Measurements from ENCODE around the gene EFCC1.

EFCC1 gene

DNA sequence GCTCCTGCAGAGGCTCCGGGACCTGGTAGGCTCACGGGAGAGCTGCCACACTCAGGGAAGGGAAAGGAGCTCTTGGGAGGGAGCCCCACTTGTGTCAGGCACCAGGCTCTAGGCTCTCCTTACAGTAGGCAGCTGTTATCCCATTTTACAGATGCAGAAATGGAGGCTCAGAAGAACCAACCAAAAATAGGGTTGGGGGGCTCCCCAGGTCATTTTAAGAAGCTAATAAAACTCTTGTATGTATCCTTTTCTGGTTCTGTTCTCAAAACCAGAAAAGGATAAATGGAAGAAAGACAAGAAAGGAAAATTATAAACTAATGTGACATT lies 36.0 kb downstream of the EFCC1 start:
- H3K36me3 Mint-ChIP-seq (ENCODE audit: low read depth) = no peaks in the 10 kb centered on the region
- H3K4me3 Mint-ChIP-seq = no peak overlapping the region
- no peaks in the 10 kb centered on the region for H3K9me3 Mint-ChIP-seq
- no peak for DNase-seq (ENCODE audit: low spot score)
- H3K4me1 Mint-ChIP-seq (ENCODE audit: low read depth) = peaks cover 4% of the 10 kb centered on the region
- peaks cover 22% of the 10 kb centered on the region for H3K27me3 Mint-ChIP-seq (ENCODE audit: low read depth)
- H3K27ac Mint-ChIP-seq = no peak overlapping the region

DNA sequence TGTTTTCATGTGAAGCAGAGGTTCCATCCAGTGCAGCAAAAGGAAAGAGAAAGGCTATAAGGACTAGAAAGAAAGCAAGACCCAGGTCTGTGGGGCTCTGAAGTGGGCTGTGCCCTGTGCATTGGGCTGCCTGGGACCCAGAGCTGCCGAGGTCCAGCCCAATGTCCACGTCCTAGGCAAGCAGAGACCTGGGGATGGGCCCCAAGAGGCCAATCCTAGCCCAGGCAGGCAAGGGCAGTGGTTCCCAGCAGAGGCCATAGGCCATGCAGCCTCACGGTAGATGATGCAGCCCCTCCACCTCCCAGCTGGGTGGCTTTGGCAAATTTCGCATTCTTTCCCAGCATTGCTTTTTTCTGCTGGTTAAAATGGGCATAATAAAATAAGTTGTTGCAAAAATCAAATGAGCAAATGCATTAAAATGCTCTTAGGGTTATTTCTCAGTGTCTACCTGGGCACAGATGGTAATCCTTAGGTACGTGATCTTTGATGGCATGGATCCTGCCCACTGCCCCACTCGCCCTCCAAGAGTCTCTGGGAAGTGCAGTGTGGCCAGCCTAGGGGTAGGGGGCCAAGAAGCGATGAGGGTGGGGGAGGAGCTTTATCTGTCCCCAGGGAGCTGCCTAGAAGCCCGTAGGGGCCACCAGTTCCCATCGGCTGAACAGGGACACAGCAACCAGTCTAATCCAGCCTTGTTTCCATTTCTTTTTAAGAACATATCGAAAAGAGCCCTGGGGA lies 37.2 kb downstream of the EFCC1 start:
- Mint-ChIP-seq H3K36me3 (ENCODE audit: low read depth) (no peaks in the 10 kb centered on the region), H3K27ac (no peak overlapping the region), H3K4me1 (ENCODE audit: low read depth) (peaks cover 4% of the 10 kb centered on the region), H3K4me3 (no peak overlapping the region), H3K9me3 (no peaks in the 10 kb centered on the region), H3K27me3 (ENCODE audit: low read depth) (peaks cover 33% of the 10 kb centered on the region)
- no peak for DNase-seq (ENCODE audit: low spot score)

DNA sequence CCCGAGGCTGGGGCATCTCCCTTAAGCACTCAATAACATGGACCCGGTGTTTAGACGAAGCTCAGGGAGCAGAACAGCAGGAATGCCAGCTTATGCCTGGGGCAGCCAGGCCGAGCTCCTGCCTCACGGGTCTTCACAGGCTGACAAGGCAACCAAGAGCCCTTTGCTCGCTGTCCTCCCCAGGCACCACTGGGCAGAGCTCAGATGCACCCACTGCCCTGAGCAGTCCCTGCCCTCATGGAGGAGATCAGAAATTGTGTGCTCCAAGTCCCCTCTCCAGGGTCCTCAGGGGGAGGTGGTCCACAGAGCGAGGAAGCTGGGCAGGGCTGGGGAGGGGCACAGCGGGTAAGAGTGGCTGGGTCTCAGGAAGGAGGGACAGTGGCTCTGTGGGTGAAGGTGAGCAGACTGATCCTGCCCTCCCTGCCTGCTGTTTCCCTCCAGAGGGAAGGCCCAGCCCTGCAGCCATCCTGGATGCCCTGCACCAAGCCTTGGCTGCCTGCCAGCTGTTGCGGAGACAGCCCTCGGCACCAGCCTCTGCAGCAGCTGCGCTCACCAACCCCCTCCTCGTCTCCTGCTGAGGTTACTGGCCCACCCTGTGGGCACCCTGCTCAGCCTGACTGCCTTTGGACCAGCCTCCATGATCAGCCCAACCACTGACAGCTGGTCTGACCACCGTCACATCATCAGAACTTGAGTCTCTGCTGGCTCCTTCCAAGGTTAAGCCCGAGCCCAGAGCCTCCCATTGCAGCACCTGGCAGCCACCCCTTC lies 38.4 kb downstream of the EFCC1 start:
- peaks cover 42% of the 10 kb centered on the region for H3K27me3 Mint-ChIP-seq (ENCODE audit: low read depth)
- no peak for DNase-seq (ENCODE audit: low spot score)
- H3K27ac Mint-ChIP-seq = no peak overlapping the region
- H3K36me3 Mint-ChIP-seq (ENCODE audit: low read depth) = no peaks in the 10 kb centered on the region
- H3K9me3 Mint-ChIP-seq = no peaks in the 10 kb centered on the region
- H3K4me1 Mint-ChIP-seq (ENCODE audit: low read depth) = peaks cover 4% of the 10 kb centered on the region
- no peak overlapping the region for H3K4me3 Mint-ChIP-seq

DNA sequence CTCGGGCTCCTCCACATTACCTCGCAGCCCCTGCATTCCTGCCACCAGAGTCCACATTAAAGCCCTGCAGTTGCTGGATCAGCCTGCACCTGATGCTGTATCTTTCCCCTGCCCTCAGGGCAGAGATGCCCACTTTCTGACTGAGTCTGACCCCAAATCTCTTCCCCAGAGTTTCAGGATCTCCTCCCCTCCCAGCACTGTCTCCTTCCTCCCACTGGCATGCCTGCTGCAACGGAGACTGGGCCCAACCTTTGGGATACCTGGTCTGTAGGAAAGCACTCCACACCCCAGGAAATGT lies 38.9 kb downstream of the EFCC1 start:
- Mint-ChIP-seq H3K27ac (no peak overlapping the region), H3K27me3 (ENCODE audit: low read depth) (peaks cover 47% of the 10 kb centered on the region), H3K4me3 (no peak overlapping the region), H3K9me3 (no peaks in the 10 kb centered on the region), H3K4me1 (ENCODE audit: low read depth) (peaks cover 4% of the 10 kb centered on the region), H3K36me3 (ENCODE audit: low read depth) (no peaks in the 10 kb centered on the region)
- DNase-seq (ENCODE audit: low spot score) = no peak

DNA sequence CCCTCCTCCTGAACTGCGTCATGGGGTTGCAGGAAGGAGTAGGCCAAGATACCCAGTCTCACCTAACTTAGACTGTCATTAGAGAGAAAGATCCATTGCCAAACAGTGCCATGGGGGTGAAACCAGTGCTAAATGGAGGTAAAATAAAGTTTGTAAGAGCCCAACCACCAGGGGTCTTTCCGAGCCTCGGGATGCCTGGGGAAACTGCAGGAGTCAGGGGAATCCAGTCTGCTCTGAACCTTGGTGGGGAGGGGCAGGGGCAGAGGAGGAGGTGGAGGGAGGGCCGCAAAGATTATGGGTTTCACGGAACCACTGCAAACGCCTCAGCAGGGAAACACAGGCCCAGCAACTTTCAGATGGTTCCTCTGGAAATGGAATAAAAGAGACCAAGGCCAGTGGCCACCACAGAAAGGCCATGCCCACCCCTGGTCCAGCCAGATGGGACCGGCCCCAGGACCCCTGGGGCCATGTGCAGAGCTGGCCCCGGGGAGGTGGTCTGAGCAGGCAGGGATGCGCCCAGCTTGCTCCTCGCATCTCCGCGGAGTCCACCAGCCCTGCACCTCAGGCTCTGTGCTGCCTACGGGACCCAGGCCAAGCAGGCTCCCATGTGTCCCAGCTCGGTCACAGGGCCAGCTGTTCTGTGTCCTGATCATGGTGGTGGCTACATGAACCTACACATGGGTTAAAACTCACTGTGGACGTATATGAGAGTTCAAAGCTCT lies 39.6 kb downstream of the EFCC1 start:
- H3K27ac Mint-ChIP-seq = no peak overlapping the region
- DNase-seq (ENCODE audit: low spot score) = no peak
- H3K9me3 Mint-ChIP-seq = no peaks in the 10 kb centered on the region
- peaks cover 4% of the 10 kb centered on the region for H3K4me1 Mint-ChIP-seq (ENCODE audit: low read depth)
- H3K27me3 Mint-ChIP-seq (ENCODE audit: low read depth) = peaks cover 51% of the 10 kb centered on the region
- H3K4me3 Mint-ChIP-seq = no peak overlapping the region
- H3K36me3 Mint-ChIP-seq (ENCODE audit: low read depth) = no peaks in the 10 kb centered on the region

DNA sequence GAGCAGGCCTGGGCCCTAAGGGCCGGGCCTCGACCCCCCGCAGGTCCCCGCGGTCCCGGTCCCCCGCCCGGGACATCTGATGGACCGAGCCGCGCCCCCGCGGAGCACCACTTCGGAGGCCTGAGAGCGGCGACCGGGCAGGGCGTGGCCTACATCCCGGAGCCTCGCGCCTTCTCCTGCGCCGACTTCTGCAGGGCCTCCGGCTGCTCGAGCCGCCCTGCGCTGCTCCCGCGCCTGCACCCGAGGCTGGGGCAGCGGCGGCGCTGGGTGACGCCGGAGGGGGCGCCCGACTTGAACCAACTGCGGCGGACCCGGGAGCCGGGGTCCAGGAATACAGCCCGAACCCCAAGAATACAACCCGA lies 44.6 kb downstream of the EFCC1 start:
- Mint-ChIP-seq H3K4me3 (no peak overlapping the region), H3K27ac (no peak overlapping the region), H3K36me3 (ENCODE audit: low read depth) (no peaks in the 10 kb centered on the region), H3K9me3 (peaks cover 7% of the 10 kb centered on the region), H3K4me1 (ENCODE audit: low read depth) (peaks cover 1% of the 10 kb centered on the region), H3K27me3 (ENCODE audit: low read depth) (peaks cover 44% of the 10 kb centered on the region)
- peak; percentile 32 for DNase-seq (ENCODE audit: low spot score)

DNA sequence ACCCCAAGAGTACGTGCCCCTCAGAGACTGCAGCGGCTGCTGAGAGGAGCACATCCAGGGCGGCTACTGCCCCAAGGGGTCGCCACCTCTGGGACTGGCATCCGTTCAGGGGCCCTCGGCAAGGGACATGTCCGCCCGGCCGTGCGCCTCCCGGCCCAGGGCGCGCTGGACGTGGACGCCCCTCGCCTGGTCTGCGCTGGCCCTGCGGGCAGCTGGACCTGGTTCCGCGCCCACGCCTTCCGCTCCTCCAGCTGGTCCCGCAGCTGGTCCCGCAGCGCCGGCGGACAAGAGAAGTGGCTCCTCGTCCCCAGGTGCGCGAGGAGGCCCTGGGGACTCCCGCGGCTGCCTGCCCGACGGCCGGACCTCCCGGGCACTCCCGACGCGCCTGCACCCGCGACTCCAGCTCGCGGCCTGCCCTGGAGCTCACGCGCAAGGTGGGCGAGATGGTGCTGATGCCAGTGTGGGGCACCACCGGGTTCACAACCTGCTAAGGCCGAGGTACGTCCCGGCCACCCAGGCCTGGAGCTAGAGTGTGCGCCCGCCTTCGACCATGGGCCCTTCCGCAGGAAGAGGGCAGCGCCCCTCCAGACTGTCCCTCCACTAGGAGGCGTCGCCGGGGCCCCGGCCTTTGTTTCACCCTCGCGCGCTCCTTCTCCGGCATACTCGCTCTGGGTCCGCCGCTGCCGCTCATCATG lies 45.1 kb downstream of the EFCC1 start:
- H3K4me1 Mint-ChIP-seq (ENCODE audit: low read depth) = peaks cover 1% of the 10 kb centered on the region
- H3K27me3 Mint-ChIP-seq (ENCODE audit: low read depth) = peaks cover 44% of the 10 kb centered on the region
- H3K9me3 Mint-ChIP-seq = peaks cover 7% of the 10 kb centered on the region
- H3K27ac Mint-ChIP-seq = no peak overlapping the region
- no peak overlapping the region for H3K4me3 Mint-ChIP-seq
- H3K36me3 Mint-ChIP-seq (ENCODE audit: low read depth) = no peaks in the 10 kb centered on the region
- no peak for DNase-seq (ENCODE audit: low spot score)

DNA sequence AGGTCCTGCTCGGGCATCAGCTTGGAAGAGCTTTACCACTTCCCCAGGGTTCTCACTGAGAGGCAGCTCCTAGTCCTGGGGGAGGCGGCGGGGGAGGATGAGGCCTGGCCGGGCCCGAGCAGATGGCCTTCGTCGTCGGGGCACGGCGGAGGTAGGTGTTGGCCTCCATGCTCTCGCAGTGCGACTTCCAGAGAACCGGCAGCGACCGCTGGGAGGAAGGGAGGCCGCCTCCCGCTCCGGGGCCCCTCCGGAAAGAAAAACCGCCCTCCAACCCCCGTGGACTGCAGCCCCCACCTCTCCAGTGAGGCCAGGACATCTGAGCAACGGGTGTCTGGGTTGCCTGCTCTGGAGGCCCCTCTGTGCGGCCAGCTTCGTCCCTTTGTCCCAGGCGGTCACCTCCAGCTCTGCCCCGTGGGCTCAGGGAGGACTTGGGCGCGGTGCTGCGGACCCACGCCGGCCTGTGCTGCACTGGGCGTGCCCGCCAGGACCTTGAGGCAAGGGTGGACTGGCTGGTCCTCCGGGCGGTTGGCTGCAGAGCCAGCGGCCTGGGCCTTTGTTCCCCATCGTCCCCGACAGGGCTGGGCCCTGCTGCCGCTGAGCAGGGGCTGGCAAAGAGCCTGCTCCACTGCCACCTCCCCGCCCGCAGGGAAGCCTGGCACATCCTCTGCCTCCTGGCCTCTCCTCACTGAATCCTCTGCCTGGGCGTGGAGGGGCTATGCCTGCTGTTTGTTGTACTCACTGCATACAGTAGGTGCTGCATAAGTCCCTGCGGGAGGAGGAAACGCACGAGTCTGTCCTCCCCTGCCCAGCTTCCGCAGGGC lies 45.8 kb downstream of the EFCC1 start:
- H3K27me3 Mint-ChIP-seq (ENCODE audit: low read depth) = peaks cover 38% of the 10 kb centered on the region

DNA sequence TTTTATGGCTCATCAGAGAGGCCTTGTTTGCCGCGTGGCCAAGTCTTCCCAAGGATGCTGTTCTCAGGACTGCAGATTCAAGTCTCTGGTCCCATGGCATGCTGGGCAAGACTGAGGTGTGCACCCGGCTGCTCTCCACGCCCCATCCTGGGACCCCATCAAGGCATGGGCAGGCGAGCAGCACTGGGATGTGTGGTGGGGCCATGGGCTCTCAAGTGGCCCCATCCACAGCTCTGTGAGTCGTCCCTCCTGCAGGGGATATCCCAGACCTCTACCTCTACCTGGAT lies 46.4 kb downstream of the EFCC1 start:
- DNase-seq (ENCODE audit: low spot score) = no peak
- no peak overlapping the region for H3K4me3 Mint-ChIP-seq

More for the DNA sequence above, 45.8 kb downstream of the EFCC1 start:
- Mint-ChIP-seq H3K4me3 (no peak overlapping the region), H3K9me3 (peaks cover 7% of the 10 kb centered on the region), H3K4me1 (ENCODE audit: low read depth) (peaks cover 2% of the 10 kb centered on the region), H3K36me3 (ENCODE audit: low read depth) (no peaks in the 10 kb centered on the region), H3K27ac (no peak overlapping the region)
- DNase-seq (ENCODE audit: low spot score) = no peak

DNA sequence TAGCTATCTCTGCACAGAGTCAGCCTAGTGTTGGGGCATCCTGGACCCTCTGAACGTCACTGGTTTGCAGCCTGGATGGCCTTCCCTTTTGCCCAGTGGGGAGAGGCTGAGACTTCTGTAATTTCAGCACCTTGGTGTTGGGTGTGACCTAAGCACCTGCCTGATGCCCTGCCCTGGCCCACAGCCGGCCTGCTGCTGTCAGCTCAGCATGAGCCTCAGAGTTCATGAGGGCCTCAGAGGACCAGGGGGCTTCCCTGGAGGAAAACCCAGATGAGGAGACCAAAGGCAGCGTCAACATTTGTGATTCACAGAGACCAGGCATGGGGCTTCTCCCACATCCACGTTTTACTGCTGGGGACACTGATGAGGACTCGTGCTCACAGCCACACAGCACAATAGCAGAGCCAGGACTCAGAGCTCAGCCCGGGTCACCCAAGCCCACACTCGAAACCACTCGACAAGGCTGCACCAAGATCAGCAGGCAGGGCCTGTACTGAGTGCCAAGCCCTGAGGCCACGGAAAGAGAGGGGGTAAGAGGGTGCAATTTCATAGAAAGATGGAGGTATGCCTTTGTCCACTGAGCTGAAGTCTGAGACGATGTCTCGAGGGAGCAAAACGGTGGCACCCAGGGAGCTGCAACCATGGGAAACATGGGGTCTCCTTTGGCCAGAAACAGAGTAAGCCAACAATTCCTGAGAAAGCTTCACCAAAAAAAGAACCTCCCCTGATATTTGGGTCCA lies 49.6 kb downstream of the EFCC1 start:
- H3K27me3 Mint-ChIP-seq (ENCODE audit: low read depth) = peaks cover 7% of the 10 kb centered on the region
- H3K4me3 Mint-ChIP-seq = no peak overlapping the region
- H3K36me3 Mint-ChIP-seq (ENCODE audit: low read depth) = no peaks in the 10 kb centered on the region
- H3K9me3 Mint-ChIP-seq = peaks cover 7% of the 10 kb centered on the region
- no peak overlapping the region for H3K27ac Mint-ChIP-seq
- peaks cover 10% of the 10 kb centered on the region for H3K4me1 Mint-ChIP-seq (ENCODE audit: low read depth)
- no peak for DNase-seq (ENCODE audit: low spot score)

More for the DNA sequence above, 46.4 kb downstream of the EFCC1 start:
- Mint-ChIP-seq H3K27me3 (ENCODE audit: low read depth) (peaks cover 32% of the 10 kb centered on the region), H3K4me1 (ENCODE audit: low read depth) (peaks cover 3% of the 10 kb centered on the region), H3K9me3 (peaks cover 7% of the 10 kb centered on the region), H3K27ac (no peak overlapping the region), H3K36me3 (ENCODE audit: low read depth) (no peaks in the 10 kb centered on the region)

DNA sequence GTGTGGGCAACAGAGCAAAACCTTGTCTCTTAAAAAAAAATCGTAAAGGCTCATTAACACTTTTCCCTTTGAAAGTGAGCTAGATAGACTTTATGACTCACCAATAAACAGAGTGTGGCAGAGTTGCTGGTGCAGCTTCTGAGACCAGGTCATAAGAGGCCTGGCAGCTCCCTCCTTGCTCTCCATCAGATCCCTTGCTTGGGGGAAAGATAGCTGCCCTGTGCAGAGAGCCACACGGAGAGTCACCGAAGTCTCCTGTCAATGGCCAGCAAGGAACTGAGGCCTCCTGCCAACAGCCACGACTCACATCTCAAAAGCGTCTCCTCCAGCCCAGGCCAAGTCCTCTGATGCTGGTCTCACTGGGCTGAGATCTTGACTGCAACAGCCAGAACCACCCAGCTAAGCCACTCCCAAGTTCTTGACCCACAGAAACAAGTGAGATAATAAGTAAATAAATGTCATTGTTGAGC lies 50.8 kb downstream of the EFCC1 start:
- H3K4me1 Mint-ChIP-seq (ENCODE audit: low read depth) = peaks cover 10% of the 10 kb centered on the region
- H3K27me3 Mint-ChIP-seq (ENCODE audit: low read depth) = peaks cover 10% of the 10 kb centered on the region
- H3K36me3 Mint-ChIP-seq (ENCODE audit: low read depth) = no peaks in the 10 kb centered on the region
- no peak overlapping the region for H3K27ac Mint-ChIP-seq
- H3K4me3 Mint-ChIP-seq = no peak overlapping the region
- H3K9me3 Mint-ChIP-seq = peaks cover 7% of the 10 kb centered on the region
- no peak for DNase-seq (ENCODE audit: low spot score)

DNA sequence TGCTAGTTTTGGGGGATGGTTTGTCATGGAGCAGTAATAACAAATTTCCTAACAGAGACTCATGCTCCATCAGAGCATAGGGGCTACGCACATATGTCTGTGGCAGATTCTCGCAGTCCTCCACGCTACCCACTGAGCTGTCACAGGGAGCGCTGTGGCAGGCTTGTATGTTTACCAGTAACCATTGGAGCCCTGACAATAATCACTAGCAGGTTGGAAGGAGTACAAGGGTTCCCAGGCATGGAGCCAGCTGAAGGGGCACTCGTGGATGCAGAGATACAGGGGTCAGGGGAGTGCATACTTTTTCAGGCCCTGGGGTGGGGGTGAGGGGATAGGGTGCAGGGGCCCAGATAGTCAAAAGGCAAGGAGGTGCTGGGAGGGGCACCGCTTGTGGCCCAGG lies 51.6 kb downstream of the EFCC1 start:
- Mint-ChIP-seq H3K4me1 (ENCODE audit: low read depth) (peaks cover 10% of the 10 kb centered on the region), H3K27ac (no peak overlapping the region), H3K9me3 (peaks cover 7% of the 10 kb centered on the region), H3K4me3 (no peak overlapping the region), H3K27me3 (ENCODE audit: low read depth) (peaks cover 12% of the 10 kb centered on the region), H3K36me3 (ENCODE audit: low read depth) (no peaks in the 10 kb centered on the region)
- no peak for DNase-seq (ENCODE audit: low spot score)

DNA sequence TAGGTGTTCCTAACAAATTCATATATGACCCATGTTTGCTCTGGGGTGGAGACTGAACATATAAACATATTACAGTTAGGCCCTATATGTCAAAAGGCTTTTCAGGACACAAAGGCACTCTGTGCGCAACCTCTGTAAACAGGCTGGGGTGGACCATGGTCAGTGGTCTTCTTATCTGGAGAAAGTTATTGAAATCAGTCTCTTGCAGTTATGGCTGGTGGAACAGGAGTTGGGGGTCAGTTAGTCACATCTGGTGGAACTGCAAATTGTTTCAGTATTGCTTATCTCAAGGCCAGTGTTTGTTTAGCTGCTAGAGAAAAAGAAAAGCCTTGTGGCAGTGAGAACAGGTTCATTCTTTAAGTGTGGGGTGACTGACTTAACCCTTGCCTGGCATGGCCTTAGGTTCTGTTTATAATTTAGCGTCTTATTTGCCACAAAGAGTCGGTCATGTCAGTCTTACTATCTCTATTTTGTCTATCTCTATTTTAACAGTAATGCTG lies 53.6 kb downstream of the EFCC1 start:
- DNase-seq (ENCODE audit: low spot score) = no peak
- peaks cover 10% of the 10 kb centered on the region for H3K4me1 Mint-ChIP-seq (ENCODE audit: low read depth)
- no peak overlapping the region for H3K4me3 Mint-ChIP-seq
- peaks cover 5% of the 10 kb centered on the region for H3K27me3 Mint-ChIP-seq (ENCODE audit: low read depth)
- H3K27ac Mint-ChIP-seq = no peak overlapping the region
- no peaks in the 10 kb centered on the region for H3K36me3 Mint-ChIP-seq (ENCODE audit: low read depth)
- H3K9me3 Mint-ChIP-seq = no peaks in the 10 kb centered on the region
